ENCODE results near the gene DPP6. TPM values are rescaled to one million over a fixed set of nuclear protein-coding genes. Genes with fewer than 3 reads are reported as not detected.

The DPP6 gene
- total RNA-seq, 1 donor from 2014 or later = not detected

DNA sequence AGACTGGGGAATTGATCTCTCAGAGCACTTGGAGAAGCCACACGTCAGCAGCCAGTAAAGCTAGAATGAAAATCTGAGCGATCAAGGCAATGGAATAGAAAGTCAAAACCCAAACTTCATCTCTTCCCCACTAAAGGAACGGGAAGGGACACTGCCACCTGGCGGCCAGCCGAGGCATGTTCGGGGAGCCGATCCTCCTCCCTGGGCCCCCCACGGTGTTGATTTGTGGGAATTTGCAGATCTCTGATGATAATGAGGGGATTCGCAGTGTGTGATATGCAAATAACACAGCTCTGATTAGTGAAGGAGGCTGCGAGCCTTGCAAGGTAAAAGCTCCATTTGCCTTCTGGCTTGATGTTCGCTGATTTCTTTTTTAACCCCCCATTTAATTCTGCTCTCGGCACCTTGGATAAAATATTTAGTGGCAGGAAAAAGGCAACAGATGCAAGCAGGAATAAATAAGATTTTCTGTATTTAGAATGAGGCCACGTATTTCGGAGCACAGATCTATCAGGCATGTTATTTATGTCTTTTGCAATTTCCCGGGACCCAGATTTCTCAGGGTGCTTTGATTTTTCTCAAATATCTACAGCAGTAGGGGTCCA, 692.2 kb downstream of the DPP6 start:
- Mint-ChIP-seq H3K4me1 (ENCODE audit: low read depth, unreplicated experiment) (no peaks in the 10 kb centered on the region), H3K36me3 (ENCODE audit: unreplicated experiment) (no peaks in the 10 kb centered on the region), H3K4me3 (ENCODE audit: unreplicated experiment) (no peak overlapping the region), H3K27me3 (ENCODE audit: unreplicated experiment) (peaks cover 4% of the 10 kb centered on the region), H3K27ac (ENCODE audit: unreplicated experiment) (no peak overlapping the region), H3K9me3 (ENCODE audit: unreplicated experiment) (peaks cover 23% of the 10 kb centered on the region)
- DNase-seq = no peak
- peak; percentile 52 for TF ChIP-seq CTCF (IDR thresholded peaks at IDR 0.05; ENCODE audit: partially characterized antibody, unreplicated experiment)

GRCh38 chr7:154744861-154745258, 692.7 kb downstream of the DPP6 start:
- H3K9me3 Mint-ChIP-seq (ENCODE audit: unreplicated experiment) = peaks cover 23% of the 10 kb centered on the region
- no peaks in the 10 kb centered on the region for H3K4me1 Mint-ChIP-seq (ENCODE audit: low read depth, unreplicated experiment)
- DNase-seq = no peak
- H3K27ac Mint-ChIP-seq (ENCODE audit: unreplicated experiment) = no peak overlapping the region
- TF ChIP-seq CTCF (IDR thresholded peaks at IDR 0.05; ENCODE audit: partially characterized antibody, unreplicated experiment) = no peak
- H3K27me3 Mint-ChIP-seq (ENCODE audit: unreplicated experiment) = peaks cover 4% of the 10 kb centered on the region
- H3K36me3 Mint-ChIP-seq (ENCODE audit: unreplicated experiment) = no peaks in the 10 kb centered on the region
- H3K4me3 Mint-ChIP-seq (ENCODE audit: unreplicated experiment) = no peak overlapping the region

DNA sequence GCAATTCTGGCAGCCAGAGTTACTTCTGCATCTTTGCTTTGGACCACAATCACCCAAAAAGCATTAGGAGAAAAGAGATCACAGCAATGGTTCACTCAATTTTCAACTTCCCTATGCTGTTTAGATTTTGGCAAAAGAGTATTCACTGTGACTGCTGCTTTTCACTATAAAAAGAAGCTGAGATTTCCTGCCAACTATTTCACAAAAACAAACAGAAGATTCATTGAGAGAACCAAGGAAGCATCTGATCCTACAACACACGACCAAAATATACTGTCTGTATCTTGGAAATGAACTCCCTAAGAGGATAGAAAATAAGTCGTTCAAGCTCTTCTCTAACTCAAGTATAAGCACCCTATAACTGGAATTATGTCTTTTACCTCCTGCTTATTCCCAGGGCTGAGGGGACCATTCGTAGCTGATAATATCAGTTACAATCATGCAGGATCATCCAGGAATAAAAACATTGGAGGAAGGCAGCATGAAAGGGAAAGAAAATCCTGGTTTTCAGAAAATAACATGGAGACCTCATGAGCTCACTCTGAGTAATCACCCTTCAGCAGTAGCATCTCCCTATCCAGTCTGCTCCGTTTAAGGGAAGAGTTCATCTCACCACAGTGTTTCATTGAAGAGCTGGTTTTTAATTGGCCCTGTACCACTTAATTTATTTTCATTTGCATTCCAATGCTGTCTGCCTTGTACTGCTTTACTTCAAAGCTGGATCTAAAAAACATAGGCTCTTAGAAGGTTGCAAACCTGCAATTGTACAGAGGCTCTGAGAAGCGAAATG, 694.6 kb downstream of the DPP6 start:
- Mint-ChIP-seq H3K4me3 (ENCODE audit: unreplicated experiment) (no peak overlapping the region), H3K9me3 (ENCODE audit: unreplicated experiment) (peaks cover 21% of the 10 kb centered on the region), H3K27me3 (ENCODE audit: unreplicated experiment) (peaks cover 10% of the 10 kb centered on the region), H3K27ac (ENCODE audit: unreplicated experiment) (no peak overlapping the region), H3K36me3 (ENCODE audit: unreplicated experiment) (no peaks in the 10 kb centered on the region), H3K4me1 (ENCODE audit: low read depth, unreplicated experiment) (no peaks in the 10 kb centered on the region)
- DNase-seq = no peak
- no peak for TF ChIP-seq CTCF (IDR thresholded peaks at IDR 0.05; ENCODE audit: partially characterized antibody, unreplicated experiment)

- H3K36me3 Mint-ChIP-seq (ENCODE audit: unreplicated experiment) = no peaks in the 10 kb centered on the region
- H3K9me3 Mint-ChIP-seq (ENCODE audit: unreplicated experiment) = peaks cover 19% of the 10 kb centered on the region
- no peak overlapping the region for H3K27ac Mint-ChIP-seq (ENCODE audit: unreplicated experiment)
- no peak overlapping the region for H3K4me3 Mint-ChIP-seq (ENCODE audit: unreplicated experiment)
- H3K27me3 Mint-ChIP-seq (ENCODE audit: unreplicated experiment) = peaks cover 10% of the 10 kb centered on the region
- no peak for DNase-seq
- H3K4me1 Mint-ChIP-seq (ENCODE audit: low read depth, unreplicated experiment) = no peaks in the 10 kb centered on the region
- TF ChIP-seq CTCF (IDR thresholded peaks at IDR 0.05; ENCODE audit: partially characterized antibody, unreplicated experiment) = no peak
These were observed 696.0 kb downstream of the DPP6 start for GRCh38 chr7:154748089-154748786.

All from glutamatergic neuron (in vitro differentiated cells).